Naive thymus-derived CD4-positive, alpha-beta T cell (primary cell): ENCODE results near the gene P2RY4. TPM values are rescaled to one million over a fixed set of nuclear protein-coding genes. Genes with fewer than 3 reads are reported as not detected.

Experiments used
- ATAC-seq: fragments of 150-1000 bp; cut with Tn5 transposase; 2 replicates; pipeline ENCODE4 v1.10.0; 2021; ENCODE audit warnings: mild to moderate bottlenecking, moderate library complexity
- CTCF ChIA-PET: fragments of 350-600 bp; sonication (Branson Sonifier 250); formaldehyde crosslinking; loops from one replicate; lab custom pipeline; 2021; ENCODE audit warnings: antibody characterized with exemption; lab: Charles Lee
- POLR2A ChIA-PET: fragments of 350-600 bp; sonication (Branson Sonifier 250); formaldehyde crosslinking; loops from one replicate; lab custom pipeline; 2021; ENCODE audit warnings: antibody characterized with exemption, inconsistent platforms; lab: Charles Lee
- DNase-seq, 9 donors: peaks; one replicate each; pipeline versions ENCODE4 v3.0.0 to v3.0.0-alpha.2; 2020 to 2022; ENCODE audit warnings: mixed read lengths in 1 of 9
- H3K27ac ChIP-seq: one replicate; pipeline ENCODE4 v1.7.0; 2013; ENCODE audit warnings: mild to moderate bottlenecking, low read depth, low read length, moderate library complexity
- H3K27me3 ChIP-seq, 2 donors: one replicate each; pipeline ENCODE4 v1.7.0; 2013; ENCODE audit warnings: low read length in 2 of 2, mild to moderate bottlenecking in 2 of 2, moderate library complexity in 2 of 2; ENCODE audit not compliant: control insufficient read depth in 2 of 2, insufficient read depth in 2 of 2
- H3K36me3 ChIP-seq, 3 experiments: 1 replicate in 2 of 3; 2 replicates in 1 of 3; pipeline ENCODE4 v1.7.0; 2013; ENCODE audit warnings: low read length in 3 of 3, mild to moderate bottlenecking in 3 of 3, moderate library complexity in 1 of 3; ENCODE audit not compliant: insufficient read depth in 3 of 3, control insufficient read depth in 2 of 3
- H3K4me1 ChIP-seq, 2 donors: one replicate each; pipeline ENCODE4 v1.7.0; 2013; ENCODE audit warnings: low read length in 2 of 2, mild to moderate bottlenecking in 2 of 2, moderate library complexity in 1 of 2; ENCODE audit not compliant: control insufficient read depth in 2 of 2, insufficient read depth in 2 of 2
- H3K4me3 ChIP-seq: 2 replicates; pipeline ENCODE4 v1.7.0; 2013; ENCODE audit warnings: mild to moderate bottlenecking, low read length
- H3K9me3 ChIP-seq, 3 experiments: 1 replicate in 2 of 3; 2 replicates in 1 of 3; pipeline ENCODE4 v1.7.0; 2013; ENCODE audit warnings: low read length in 3 of 3; ENCODE audit not compliant: control insufficient read depth in 2 of 3
- H3K27ac Mint-ChIP-seq, 9 donors: one replicate each; pipeline ENCODE4 v1.8.0; 2020 to 2022; ENCODE audit warnings: mixed read lengths in 9 of 9, mild to moderate bottlenecking in 8 of 9, moderate library complexity in 5 of 9, inconsistent platforms in 2 of 9
- H3K27me3 Mint-ChIP-seq, 5 donors: one replicate each; pipeline ENCODE4 v1.8.0; 2021 to 2022; ENCODE audit warnings: mixed read lengths in 5 of 5, mild to moderate bottlenecking in 1 of 5
- H3K36me3 Mint-ChIP-seq, 5 donors: one replicate each; pipeline ENCODE4 v1.8.0; 2020 to 2022; ENCODE audit warnings: mixed read lengths in 5 of 5, mild to moderate bottlenecking in 3 of 5, inconsistent platforms in 1 of 5
- H3K4me1 Mint-ChIP-seq, 7 donors: one replicate each; pipeline ENCODE4 v1.8.0; 2020 to 2022; ENCODE audit warnings: mixed read lengths in 7 of 7, mild to moderate bottlenecking in 3 of 7, inconsistent platforms in 1 of 7
- H3K4me3 Mint-ChIP-seq, 10 donors: one replicate each; pipeline ENCODE4 v1.8.0; 2020 to 2022; ENCODE audit warnings: mild to moderate bottlenecking in 10 of 10, mixed read lengths in 10 of 10, moderate library complexity in 6 of 10, inconsistent platforms in 2 of 10
- H3K9me3 Mint-ChIP-seq, 11 donors: one replicate each; pipeline ENCODE4 v1.8.0; 2020 to 2022; ENCODE audit warnings: mixed read lengths in 11 of 11, mild to moderate bottlenecking in 4 of 11, inconsistent platforms in 1 of 11, moderate library complexity in 1 of 11
- intact Hi-C, 2 donors: fragments of 100-400 bp; cut with micrococcal nuclease; formaldehyde crosslinking; loops; one replicate each; pipeline ENCODE4 v1.15.1; 2023
- polyA plus RNA-seq, 2 donors: library from polyadenylated mRNA; unstranded; fragments of 300-500 nt; fragmentation: Illumina TruSeq; gene quantifications; one replicate each; pipeline ENCODE4 v1.2.3, GENCODE V29; 2021
- total RNA-seq, 6 experiments: library from RNA in 5 of 6; stranded (reverse) in 5 of 6; gene quantifications; 1 replicate in 5 of 6; 2 replicates in 1 of 6; pipeline ENCODE4 v1.2.3 and lab custom pipeline; 2021 to 2026

Gene P2RY4
- total and polyA plus RNA-seq, 7 experiments from 2014 or later = 0.22 to 0.74 (median 0.39) TPM; not detected in 2

DNA sequence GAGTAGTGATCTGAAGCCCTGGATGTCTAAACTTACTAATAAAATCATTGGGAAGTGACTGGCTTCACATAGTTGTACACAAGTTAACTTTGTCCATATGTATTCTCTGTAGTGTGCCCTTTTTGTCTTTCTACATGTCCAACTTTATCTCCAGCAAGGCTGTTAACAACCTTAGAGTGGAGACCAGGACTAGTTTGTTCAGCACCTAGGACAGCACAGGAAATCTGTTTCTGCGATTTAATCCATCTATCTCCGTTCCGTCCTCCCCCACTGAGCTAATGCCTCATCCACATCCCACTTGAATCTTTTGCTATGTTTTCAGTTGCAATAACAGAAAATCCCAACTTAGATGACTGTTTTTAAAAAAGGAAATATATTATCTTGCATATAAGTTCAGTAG lies 4.8 kb upstream of the P2RY4 start:
- no peaks in the 10 kb centered on the region for H3K36me3 ChIP-seq
- H3K27ac ChIP-seq = no peak overlapping the region
- peaks cover 0 to 4% (median 0%) of the 10 kb centered on the region in 5 donors for H3K36me3 Mint-ChIP-seq
- H3K4me3 Mint-ChIP-seq = no peak overlapping the region
- DNase-seq (no peak), ATAC-seq (no peak)
- no peaks in the 10 kb centered on the region for H3K27me3 Mint-ChIP-seq
- no peaks in the 10 kb centered on the region for H3K27me3 ChIP-seq
- H3K27ac Mint-ChIP-seq = no peak overlapping the region
- H3K4me1 ChIP-seq = no peaks in the 10 kb centered on the region
- intact Hi-C loops = loop anchor here in 1 of 2 donors (5.0 kb wide), 1 partner anchor 168 kb away; no protein-coding TSS in a partner anchor
- H3K4me1 Mint-ChIP-seq = peaks cover 0 to 2% (median 0%) of the 10 kb centered on the region in 7 donors
- H3K4me3 ChIP-seq = no peak overlapping the region
- peaks cover 0 to 1% (median 0%) of the 10 kb centered on the region in 11 donors for H3K9me3 Mint-ChIP-seq
- ChIA-PET CTCF (no interaction called here), POLR2A (no interaction called here)
- H3K9me3 ChIP-seq = no peaks in the 10 kb centered on the region

DNA sequence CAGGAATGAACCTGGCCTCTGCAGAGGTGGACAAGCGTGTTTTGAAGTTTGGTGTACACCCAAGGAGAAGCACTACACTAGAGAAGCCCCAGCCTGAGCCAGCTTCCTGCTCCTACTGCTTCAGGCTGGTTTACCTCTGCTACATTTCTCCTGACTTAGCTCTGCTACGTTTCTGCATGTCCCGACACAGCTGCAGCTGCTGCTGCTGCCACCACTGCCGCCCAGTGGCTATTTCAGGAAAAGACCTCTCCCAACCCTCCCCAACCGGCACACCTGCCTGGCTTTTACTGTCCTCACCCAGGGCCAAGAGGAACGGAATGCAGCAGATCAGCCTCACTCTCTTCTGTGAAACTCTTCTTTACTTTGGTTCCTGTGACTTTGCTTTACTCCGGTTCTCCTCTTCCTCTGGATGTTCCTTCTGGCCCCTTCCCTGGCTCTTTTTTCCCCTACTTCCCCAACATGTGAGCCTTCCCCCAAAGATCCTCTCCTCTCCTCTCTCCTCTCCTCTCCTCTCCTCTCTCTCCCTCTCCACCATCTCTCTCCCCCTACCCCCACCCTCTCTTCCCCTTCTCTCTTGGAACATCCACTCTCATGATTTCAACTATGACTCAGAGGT lies 3.1 kb upstream of the P2RY4 start:
- no peak overlapping the region for H3K4me3 Mint-ChIP-seq
- ATAC-seq (no peak), DNase-seq (peak in 5 of 9 donors; percentile 2 to 23 (median 4))
- Histone ChIP-seq H3K27ac (no peak overlapping the region), H3K4me3 (no peak overlapping the region), H3K36me3 (no peaks in the 10 kb centered on the region), H3K27me3 (no peaks in the 10 kb centered on the region), H3K4me1 (no peaks in the 10 kb centered on the region), H3K9me3 (no peaks in the 10 kb centered on the region)
- intact Hi-C loops = loop anchor here (2.0 to 5.0 kb wide), 2 partner anchors 66 to 169 kb away; no protein-coding TSS in a partner anchor
- ChIA-PET CTCF (no interaction called here), POLR2A (no interaction called here)
- no peaks in the 10 kb centered on the region for H3K27me3 Mint-ChIP-seq
- H3K4me1 Mint-ChIP-seq = peaks cover 0 to 2% (median 0%) of the 10 kb centered on the region in 7 donors
- H3K36me3 Mint-ChIP-seq = peaks cover 0 to 8% (median 0%) of the 10 kb centered on the region in 5 donors
- H3K9me3 Mint-ChIP-seq = peaks cover 0 to 1% (median 0%) of the 10 kb centered on the region in 11 donors
- H3K27ac Mint-ChIP-seq = no peak overlapping the region

GRCh38 chrX:70257423-70258288 lies 2.3 kb downstream of the P2RY4 start:
- Mint-ChIP-seq H3K36me3 (peaks cover 0 to 25% (median 6%) of the 10 kb centered on the region in 5 donors), H3K4me3 (no peak overlapping the region), H3K27me3 (no peaks in the 10 kb centered on the region), H3K9me3 (no peaks in the 10 kb centered on the region), H3K27ac (peak overlapping the region in 1 of 9 donors; percentile 36), H3K4me1 (peaks cover 0 to 6% (median 0%) of the 10 kb centered on the region in 7 donors)
- ChIA-PET POLR2A (no interaction called here), CTCF (no interaction called here)
- Histone ChIP-seq H3K4me3 (no peak overlapping the region), H3K9me3 (no peaks in the 10 kb centered on the region), H3K36me3 (no peaks in the 10 kb centered on the region), H3K27me3 (no peaks in the 10 kb centered on the region), H3K4me1 (no peaks in the 10 kb centered on the region), H3K27ac (no peak overlapping the region)
- intact Hi-C loops = no loop called here
- ATAC-seq (no peak), DNase-seq (no peak)

- ATAC-seq = no peak
- intact Hi-C loops = no loop called here
Observed at GRCh38 chrX:70255452-70255851, 4.6 kb downstream of the P2RY4 start.

GRCh38 chrX:70254909-70255308 lies 5.1 kb downstream of the P2RY4 start:
- DNase-seq (no peak), ATAC-seq (no peak)
- H3K36me3 Mint-ChIP-seq = peaks cover 0 to 21% (median 6%) of the 10 kb centered on the region in 5 donors
- Histone ChIP-seq H3K27ac (no peak overlapping the region), H3K4me1 (no peaks in the 10 kb centered on the region), H3K36me3 (no peaks in the 10 kb centered on the region), H3K9me3 (no peaks in the 10 kb centered on the region), H3K4me3 (no peak overlapping the region), H3K27me3 (no peaks in the 10 kb centered on the region)
- intact Hi-C loops = no loop called here
- no peaks in the 10 kb centered on the region for H3K27me3 Mint-ChIP-seq
- peaks cover 0 to 6% (median 0%) of the 10 kb centered on the region in 7 donors for H3K4me1 Mint-ChIP-seq
- H3K4me3 Mint-ChIP-seq = no peak overlapping the region
- no peak overlapping the region for H3K27ac Mint-ChIP-seq
- H3K9me3 Mint-ChIP-seq = no peaks in the 10 kb centered on the region
- ChIA-PET CTCF (no interaction called here), POLR2A (no interaction called here)

More at GRCh38 chrX:70255452-70255851, 4.6 kb downstream of the P2RY4 start:
- H3K36me3 ChIP-seq = no peaks in the 10 kb centered on the region
- ChIA-PET POLR2A (no interaction called here), CTCF (no interaction called here)
- Mint-ChIP-seq H3K27me3 (no peaks in the 10 kb centered on the region), H3K27ac (no peak overlapping the region), H3K36me3 (peaks cover 0 to 21% (median 6%) of the 10 kb centered on the region in 5 donors), H3K4me1 (peaks cover 0 to 6% (median 0%) of the 10 kb centered on the region in 7 donors), H3K4me3 (no peak overlapping the region), H3K9me3 (no peaks in the 10 kb centered on the region)
- no peak overlapping the region for H3K27ac ChIP-seq
- H3K4me1 ChIP-seq = no peaks in the 10 kb centered on the region
- H3K27me3 ChIP-seq = no peaks in the 10 kb centered on the region
- H3K9me3 ChIP-seq = no peaks in the 10 kb centered on the region
- H3K4me3 ChIP-seq = no peak overlapping the region
- no peak for DNase-seq

- H3K4me1 Mint-ChIP-seq = peaks cover 0 to 6% (median 0%) of the 10 kb centered on the region in 7 donors
- ATAC-seq = no peak
Observed at GRCh38 chrX:70254063-70254400, 6.0 kb downstream of the P2RY4 start.

More at GRCh38 chrX:70254063-70254400, 6.0 kb downstream of the P2RY4 start:
- H3K36me3 ChIP-seq = no peaks in the 10 kb centered on the region
- H3K9me3 Mint-ChIP-seq = no peaks in the 10 kb centered on the region
- no peak overlapping the region for H3K27ac ChIP-seq
- POLR2A ChIA-PET = no interaction called here
- no peak overlapping the region for H3K4me3 Mint-ChIP-seq
- CTCF ChIA-PET = no interaction called here
- intact Hi-C loops = no loop called here
- no peak for DNase-seq
- H3K4me1 ChIP-seq = no peaks in the 10 kb centered on the region
- H3K27ac Mint-ChIP-seq = no peak overlapping the region
- no peaks in the 10 kb centered on the region for H3K27me3 ChIP-seq
- no peak overlapping the region for H3K4me3 ChIP-seq
- peaks cover 0 to 18% (median 6%) of the 10 kb centered on the region in 5 donors for H3K36me3 Mint-ChIP-seq
- no peaks in the 10 kb centered on the region for H3K27me3 Mint-ChIP-seq
- H3K9me3 ChIP-seq = no peaks in the 10 kb centered on the region
